Fibroblast of mammary gland (primary cell): ENCODE measurements around the gene MTCP1.

Source experiments
- DNase-seq: peaks from one replicate; pipeline ENCODE4 v3.0.0-alpha.2; 2010; ENCODE audit warnings: low read depth
- H3K4me3 ChIP-seq: 2 replicates; pipeline ENCODE4 v1.5.1; 2011; ENCODE audit warnings: low read depth, mild to moderate bottlenecking, low read length, moderate library complexity; ENCODE audit not compliant: control insufficient read depth
- TF ChIP-seq, protein P1 (sequence below): conservative IDR thresholded peaks from 2 replicates; pipeline ENCODE4 v1.5.1; 2011; ENCODE audit warnings: low read depth, low read length, inconsistent platforms; ENCODE audit not compliant: control insufficient read depth, insufficient read depth

The MTCP1 gene

DNA sequence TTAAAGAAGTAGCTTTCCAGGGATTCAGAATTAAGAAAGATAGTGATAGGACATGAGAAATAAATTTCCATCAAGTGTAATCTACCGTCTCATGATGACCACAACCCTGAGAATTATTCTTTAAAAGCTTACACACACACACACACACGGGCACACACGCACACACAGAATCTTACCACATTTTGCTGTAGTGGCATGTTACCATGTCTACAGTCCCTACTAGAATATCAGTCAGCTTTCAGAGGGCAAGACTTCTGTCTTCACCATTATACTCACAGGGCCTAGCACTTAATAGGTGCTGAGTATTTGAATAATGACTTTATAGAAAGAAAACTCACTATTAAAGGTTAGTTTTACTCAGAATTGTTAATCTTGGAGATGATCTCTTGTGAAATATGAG lies 15.4 kb downstream of the MTCP1 start:
- TF ChIP-seq, protein P1, sequence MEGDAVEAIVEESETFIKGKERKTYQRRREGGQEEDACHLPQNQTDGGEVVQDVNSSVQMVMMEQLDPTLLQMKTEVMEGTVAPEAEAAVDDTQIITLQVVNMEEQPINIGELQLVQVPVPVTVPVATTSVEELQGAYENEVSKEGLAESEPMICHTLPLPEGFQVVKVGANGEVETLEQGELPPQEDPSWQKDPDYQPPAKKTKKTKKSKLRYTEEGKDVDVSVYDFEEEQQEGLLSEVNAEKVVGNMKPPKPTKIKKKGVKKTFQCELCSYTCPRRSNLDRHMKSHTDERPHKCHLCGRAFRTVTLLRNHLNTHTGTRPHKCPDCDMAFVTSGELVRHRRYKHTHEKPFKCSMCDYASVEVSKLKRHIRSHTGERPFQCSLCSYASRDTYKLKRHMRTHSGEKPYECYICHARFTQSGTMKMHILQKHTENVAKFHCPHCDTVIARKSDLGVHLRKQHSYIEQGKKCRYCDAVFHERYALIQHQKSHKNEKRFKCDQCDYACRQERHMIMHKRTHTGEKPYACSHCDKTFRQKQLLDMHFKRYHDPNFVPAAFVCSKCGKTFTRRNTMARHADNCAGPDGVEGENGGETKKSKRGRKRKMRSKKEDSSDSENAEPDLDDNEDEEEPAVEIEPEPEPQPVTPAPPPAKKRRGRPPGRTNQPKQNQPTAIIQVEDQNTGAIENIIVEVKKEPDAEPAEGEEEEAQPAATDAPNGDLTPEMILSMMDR, result no peak
- no peak for DNase-seq
- no peak overlapping the region for H3K4me3 ChIP-seq

DNA sequence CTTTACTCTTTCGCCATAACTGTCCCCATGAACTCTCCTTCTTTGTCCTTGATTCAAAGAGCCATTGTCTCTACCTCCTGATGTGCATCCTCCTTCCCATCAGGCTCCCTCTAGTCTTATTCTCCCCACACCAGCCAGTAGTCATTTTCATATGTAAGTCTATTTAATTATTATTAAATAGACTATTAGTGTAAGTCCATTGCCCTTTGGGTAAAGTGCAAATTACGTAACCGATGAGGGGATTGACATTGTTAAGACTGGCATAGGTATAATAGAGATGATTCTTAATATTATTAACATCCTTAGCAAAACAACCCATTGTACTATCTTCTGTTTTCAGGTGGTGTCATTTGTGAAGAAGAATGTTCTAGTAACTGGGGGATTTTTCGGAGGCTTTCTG lies 16.7 kb downstream of the MTCP1 start:
- DNase-seq, result no peak
- TF ChIP-seq, protein P1, result no peak
- H3K4me3 ChIP-seq, result no peak overlapping the region

DNA sequence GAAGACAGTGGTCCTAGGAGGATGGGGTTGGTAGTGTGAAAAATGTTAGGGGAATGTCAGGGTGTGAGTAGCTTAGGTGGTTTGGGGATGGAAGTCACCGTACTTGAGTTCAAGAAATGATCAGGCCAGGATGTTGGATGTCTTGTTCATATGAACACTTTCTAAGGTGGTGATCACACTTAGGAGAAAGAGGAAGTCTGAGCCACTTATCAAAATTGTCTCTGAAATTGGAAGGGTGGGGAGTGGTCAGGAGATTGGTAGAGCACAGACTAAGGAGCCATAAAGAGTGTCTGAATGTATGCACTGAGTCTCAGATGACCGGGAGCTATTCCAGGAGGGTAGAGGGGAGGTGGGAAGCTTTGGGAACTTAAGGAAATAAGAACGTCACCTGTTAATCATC lies 17.3 kb downstream of the MTCP1 start:
- TF ChIP-seq, protein P1, result no peak

DNA sequence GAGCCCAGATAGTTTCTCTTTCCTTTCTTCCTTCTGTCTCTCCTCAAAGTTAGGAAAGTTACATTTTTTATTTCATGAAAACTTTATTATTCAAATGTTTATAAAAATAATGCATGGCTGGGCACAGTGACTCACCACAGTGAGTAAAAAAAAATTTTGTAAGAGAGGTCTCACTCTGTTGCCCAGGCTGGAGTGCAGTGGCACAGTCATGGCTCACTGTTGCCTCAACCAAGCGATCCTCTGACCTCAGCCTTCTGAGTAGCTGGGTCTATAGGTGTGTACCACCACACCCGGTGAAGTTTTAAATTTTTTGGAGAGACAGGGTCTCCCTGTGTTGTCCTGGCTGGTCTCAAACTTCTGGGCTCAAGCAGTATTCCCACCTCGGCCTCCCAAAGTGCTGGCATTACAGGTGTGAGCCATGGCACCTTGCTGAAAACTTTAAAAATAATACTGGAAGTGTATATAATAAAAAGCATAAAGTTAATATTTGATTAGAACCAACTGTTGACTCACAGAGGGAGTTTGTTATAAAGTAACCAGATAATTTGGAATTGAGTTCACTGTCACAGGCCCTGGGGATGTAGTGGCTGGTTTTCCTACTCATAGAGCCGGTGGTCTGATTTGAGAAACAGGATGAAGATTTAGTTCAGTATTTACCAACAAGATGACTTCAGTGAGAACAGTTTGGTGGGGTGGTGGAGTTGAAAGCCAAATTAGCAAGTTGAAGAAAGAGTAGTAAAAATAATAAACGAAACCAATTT lies 18.0 kb downstream of the MTCP1 start:
- TF ChIP-seq, protein P1, result no peak
- peak; percentile 2 for DNase-seq
- H3K4me3 ChIP-seq, result no peak overlapping the region

More for the DNA sequence above, 17.3 kb downstream of the MTCP1 start:
- no peak overlapping the region for H3K4me3 ChIP-seq
- no peak for DNase-seq

DNA sequence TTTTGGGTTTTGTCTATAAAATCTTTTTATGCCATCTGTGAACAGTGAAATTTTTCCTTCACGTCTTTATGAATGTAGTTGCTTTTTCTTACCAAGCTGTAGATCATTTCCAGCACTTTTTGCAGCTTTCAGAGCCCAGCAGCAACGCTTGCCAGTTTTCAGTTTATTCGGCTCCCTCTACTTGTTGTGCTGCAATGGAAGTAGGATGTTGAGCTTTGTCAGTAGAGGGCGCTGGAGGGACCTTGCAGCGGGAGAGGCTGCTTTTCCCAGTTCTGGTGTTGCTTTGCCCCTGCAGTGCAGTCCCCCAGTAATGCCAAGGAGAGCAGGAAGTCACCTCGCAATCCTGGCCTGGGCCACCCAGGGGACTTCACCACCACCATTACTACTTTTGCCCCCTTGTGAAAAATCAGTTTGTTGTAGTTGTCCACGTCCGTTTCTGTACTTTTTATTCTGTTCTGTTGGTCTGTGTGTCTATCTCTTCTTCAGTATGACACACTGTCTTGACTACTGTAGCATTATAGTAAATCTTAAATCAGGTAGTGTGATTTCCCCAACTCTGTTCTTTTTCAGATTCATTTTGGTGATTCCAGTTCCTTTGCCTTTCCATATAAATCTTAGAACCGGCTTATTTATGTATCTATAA lies 21.8 kb downstream of the MTCP1 start:
- no peak overlapping the region for H3K4me3 ChIP-seq
- peak; percentile 68 for DNase-seq
- TF ChIP-seq, protein P1, result peak; percentile 67

DNA sequence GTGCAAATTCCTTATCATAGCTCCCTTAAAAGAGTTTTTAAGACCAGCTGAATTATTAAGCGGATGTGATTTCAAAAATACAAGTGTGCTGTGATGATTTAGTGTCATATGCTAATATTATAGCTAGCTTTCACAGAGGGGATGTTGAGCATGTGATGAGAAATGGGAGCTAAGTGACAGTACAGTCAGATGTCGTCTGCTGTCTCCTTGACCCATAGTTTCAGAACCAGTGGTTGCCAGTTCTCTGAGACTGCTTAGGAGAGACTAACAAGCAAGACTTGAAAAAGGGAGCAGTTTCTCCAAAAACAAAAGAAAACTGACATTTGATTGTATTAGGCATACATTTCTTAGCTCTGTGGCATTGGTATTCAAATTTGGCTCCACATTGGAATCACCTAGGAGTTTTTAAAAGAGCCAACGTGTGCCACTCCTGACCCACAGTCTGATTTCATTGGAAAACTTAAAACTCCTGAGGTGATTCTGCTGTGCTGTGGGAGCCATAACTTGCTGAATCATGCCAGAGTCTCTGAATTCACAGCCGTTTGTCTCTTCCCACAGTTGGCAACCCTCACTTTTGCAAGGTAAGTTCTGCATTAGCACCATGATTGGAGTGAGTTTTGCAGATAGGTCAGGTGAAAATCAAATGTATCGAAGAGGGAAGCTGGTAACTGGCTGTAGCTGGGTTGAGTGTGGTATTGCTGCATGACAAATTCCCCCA lies 24.0 kb downstream of the MTCP1 start:
- TF ChIP-seq, protein P1, result no peak
- DNase-seq, result no peak
- no peak overlapping the region for H3K4me3 ChIP-seq
